Uterus (tissue), 2 donors: ENCODE results near the gene MEGF8.

Experiments
- CTCF ChIP-seq, 4 experiments: fragments of 200-600 bp in 2 of 4; fragments of 450-650 bp in 2 of 4; sonication (generic) in 2 of 4; IDR thresholded peaks; one replicate each; pipeline ENCODE4 v1.5.1; 2016 to 2019; ENCODE audit warnings: antibody characterized with exemption in 4 of 4, mild to moderate bottlenecking in 2 of 4, moderate library complexity in 1 of 4
- POLR2A ChIP-seq, 2 donors: fragments of 450-650 bp; IDR thresholded peaks; one replicate each; pipeline ENCODE4 v1.6.1; 2016; ENCODE audit warnings: antibody characterized with exemption in 2 of 2, mild to moderate bottlenecking in 1 of 2, moderate library complexity in 1 of 2

GRCh38 chr19:42389899-42390298 is 64.5 kb downstream of the MEGF8 start, which contains the start of gene CNFN:
- TF ChIP-seq POLR2A (IDR thresholded peaks at IDR 0.05), result no peak
- no peak for TF ChIP-seq CTCF (IDR thresholded peaks at IDR 0.05)
